Activated CD8-positive, alpha-beta memory T cell treated with anti-CD3 and anti-CD28 coated beads, Interleukin-2, amount 50 U/mL, for 24 hours (primary cell): ENCODE data around the gene CLEC17A.
A peak's percentile ranks its signal among the peaks of the same experiment; 100 is the strongest.
"Not testable (repeated sequence)": the region's sequence is repeated elsewhere in the genome, so short reads cannot be mapped to it uniquely, and the experiment has no call there.

Experiments
- DNase-seq: peaks from one replicate; pipeline ENCODE4 v3.0.0-alpha.2; 2020; ENCODE audit errors: extremely low read depth

The CLEC17A gene

GRCh38 chr19:14580623-14581237, 2.2 kb upstream of the CLEC17A start:
- DNase-seq = peak; percentile 47

GRCh38 chr19:14584372-14584771, 1.5 kb downstream of the CLEC17A start:
- not testable (repeated sequence) for DNase-seq

GRCh38 chr19:14585187-14585586, 2.3 kb downstream of the CLEC17A start:
- DNase-seq = not testable (repeated sequence)

GRCh38 chr19:14589433-14589832, 6.5 kb downstream of the CLEC17A start:
- DNase-seq = not testable (repeated sequence)

GRCh38 chr19:14595558-14595957, 12.7 kb downstream of the CLEC17A start:
- DNase-seq = no peak

- DNase-seq = no peak
Measured at GRCh38 chr19:14599548-14600147, 16.8 kb downstream of the CLEC17A start.

- no peak for DNase-seq
Measured at GRCh38 chr19:14603990-14604387, 21.1 kb downstream of the CLEC17A start.

GRCh38 chr19:14606627-14607026, 23.7 kb downstream of the CLEC17A start:
- DNase-seq = no peak

- no peak for DNase-seq
Measured at GRCh38 chr19:14611051-14611450, 28.2 kb downstream of the CLEC17A start.

GRCh38 chr19:14612242-14612641, 29.4 kb downstream of the CLEC17A start:
- not testable (repeated sequence) for DNase-seq

GRCh38 chr19:14612657-14613056, 29.8 kb downstream of the CLEC17A start:
- no peak for DNase-seq

GRCh38 chr19:14613399-14614098, 30.7 kb downstream of the CLEC17A start:
- not testable (repeated sequence) for DNase-seq

GRCh38 chr19:14614099-14614412, 31.2 kb downstream of the CLEC17A start:
- DNase-seq = no peak

GRCh38 chr19:14615623-14616022, 32.7 kb downstream of the CLEC17A start:
- no peak for DNase-seq

GRCh38 chr19:14616407-14616806, 33.5 kb downstream of the CLEC17A start:
- no peak for DNase-seq

- no peak for DNase-seq
Measured at GRCh38 chr19:14619404-14619803, 36.5 kb downstream of the CLEC17A start.

- not testable (repeated sequence) for DNase-seq
Measured at GRCh38 chr19:14624491-14624890, 41.6 kb downstream of the CLEC17A start.

GRCh38 chr19:14629557-14629956, 46.7 kb downstream of the CLEC17A start:
- no peak for DNase-seq

- DNase-seq = no peak
Measured at GRCh38 chr19:14632286-14632685, 49.4 kb downstream of the CLEC17A start.

- DNase-seq = no peak
Measured at GRCh38 chr19:14639536-14640277, 56.8 kb downstream of the CLEC17A start.

GRCh38 chr19:14648506-14648905, 65.6 kb downstream of the CLEC17A start:
- no peak for DNase-seq

GRCh38 chr19:14649020-14649419, 66.1 kb downstream of the CLEC17A start:
- no peak for DNase-seq

GRCh38 chr19:14650161-14650560, 67.3 kb downstream of the CLEC17A start:
- no peak for DNase-seq
